GM12891 (cell line): ENCODE results near the gene DCAF10.

ENCODE experiments used
- PAX5 ChIP-seq: IDR thresholded peaks from 2 replicates; pipeline ENCODE4 v1.6.1; 2011; ENCODE audit warnings: low read length, moderate library complexity, mild to moderate bottlenecking; ENCODE audit not compliant: insufficient read depth, severe bottlenecking
- POLR2A ChIP-seq: IDR thresholded peaks from 2 replicates; pipeline ENCODE4 v1.6.1; 2011; ENCODE audit warnings: low read depth, low read length, control low read depth
- POLR2AphosphoS5 ChIP-seq: IDR thresholded peaks from 2 replicates; pipeline ENCODE4 v1.6.1; 2011; ENCODE audit warnings: low read depth, low read length, control low read depth
- SPI1 ChIP-seq: IDR thresholded peaks from 2 replicates; pipeline ENCODE4 v1.6.1; 2011; ENCODE audit warnings: low read depth, low read length, control low read depth
- TAF1 ChIP-seq: IDR thresholded peaks from 2 replicates; pipeline ENCODE4 v1.6.1; 2011; ENCODE audit warnings: low read depth, low read length, control low read depth

DNA sequence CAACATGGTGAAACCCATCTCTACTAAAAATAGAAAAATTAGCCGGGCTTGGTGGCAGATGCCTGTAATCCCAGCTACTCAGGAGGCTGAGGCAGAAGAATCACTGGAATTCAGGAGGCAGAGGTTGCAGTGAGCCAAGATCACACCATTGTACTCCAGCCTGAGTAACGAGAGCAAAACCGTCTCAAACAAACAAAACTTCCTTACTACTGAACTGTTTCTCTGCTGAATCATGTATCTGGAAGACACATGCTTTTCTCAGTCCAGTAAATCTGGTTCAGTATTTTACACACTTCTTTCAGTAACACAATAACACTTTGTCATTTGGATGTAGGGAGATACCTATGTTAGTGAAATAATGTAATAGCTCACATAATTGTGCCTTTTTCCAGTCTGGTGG lies 39.1 kb upstream of the DCAF10 start:
- TF ChIP-seq POLR2A (no peak), PAX5 (no peak), POLR2AphosphoS5 (no peak), TAF1 (no peak), SPI1 (no peak)
